OCI-M2 (cell line): ENCODE measurements around the gene DYNLT5.
"Not testable (repeated sequence)": the region's sequence is repeated elsewhere in the genome, so short reads cannot be mapped to it uniquely, and the experiment has no call there.

ENCODE experiments used
- DNase-seq: peaks from one replicate; lab custom pipeline; 2025; ENCODE audit not compliant: unreplicated experiment; lab: John Stamatoyannopoulos, UW

The DYNLT5 gene

DNA sequence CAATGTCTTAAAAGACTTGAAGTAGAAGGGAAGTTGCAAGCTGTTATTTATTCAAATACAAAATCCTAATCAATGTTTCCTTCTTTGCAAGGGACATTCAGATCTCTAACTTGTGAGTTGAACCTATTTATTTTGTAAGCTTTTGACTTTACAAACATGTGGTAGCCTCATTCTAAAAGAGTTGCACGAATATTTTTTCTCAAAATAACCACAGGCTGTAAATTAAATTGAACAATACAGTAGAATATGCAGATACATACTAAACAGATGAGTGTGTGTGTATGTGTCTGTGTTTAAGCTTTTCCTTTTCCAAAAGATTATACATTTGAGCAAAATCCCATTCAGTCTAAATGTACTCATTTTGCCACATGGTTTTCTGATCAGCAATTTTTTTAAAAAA lies 4.8 kb upstream of the DYNLT5 start:
- no peak for DNase-seq

DNA sequence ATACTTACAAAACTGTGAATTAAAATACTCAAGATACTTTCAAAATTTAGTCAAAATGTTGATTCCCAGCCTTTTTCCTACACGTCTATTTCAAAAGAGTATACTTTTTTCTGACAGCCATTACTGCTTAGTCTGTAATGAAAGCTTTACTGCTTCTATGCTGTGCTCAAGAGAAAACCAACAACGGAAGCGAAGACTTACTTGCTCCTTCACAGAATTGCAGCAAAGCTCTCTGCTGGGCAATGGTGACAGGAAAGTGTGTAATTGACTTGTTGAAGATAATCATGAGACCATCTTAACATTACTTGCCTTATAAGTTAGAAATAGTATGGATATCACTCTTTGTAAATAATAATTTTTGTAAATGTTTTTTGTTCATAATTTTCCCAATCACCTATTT lies 1.7 kb upstream of the DYNLT5 start:
- no peak for DNase-seq

DNA sequence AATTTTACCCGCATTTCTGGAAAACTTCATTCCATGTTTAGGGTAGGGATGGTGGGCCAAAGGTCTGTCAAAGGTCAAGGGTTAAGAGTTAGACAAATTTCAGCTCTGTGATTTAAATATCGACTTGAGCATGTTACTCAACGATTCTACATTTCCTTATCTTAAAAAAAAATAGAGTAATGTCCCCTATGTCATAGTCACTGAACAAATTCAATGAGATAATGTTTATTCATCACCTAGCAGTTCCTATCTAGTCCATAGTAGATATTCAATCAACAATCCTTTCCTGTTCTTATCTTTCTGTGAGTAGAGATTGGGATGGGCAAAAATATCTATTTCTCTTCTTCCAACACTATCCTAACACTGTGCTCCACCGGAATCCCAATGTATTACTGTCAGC lies 1.1 kb upstream of the DYNLT5 start:
- no peak for DNase-seq

DNA sequence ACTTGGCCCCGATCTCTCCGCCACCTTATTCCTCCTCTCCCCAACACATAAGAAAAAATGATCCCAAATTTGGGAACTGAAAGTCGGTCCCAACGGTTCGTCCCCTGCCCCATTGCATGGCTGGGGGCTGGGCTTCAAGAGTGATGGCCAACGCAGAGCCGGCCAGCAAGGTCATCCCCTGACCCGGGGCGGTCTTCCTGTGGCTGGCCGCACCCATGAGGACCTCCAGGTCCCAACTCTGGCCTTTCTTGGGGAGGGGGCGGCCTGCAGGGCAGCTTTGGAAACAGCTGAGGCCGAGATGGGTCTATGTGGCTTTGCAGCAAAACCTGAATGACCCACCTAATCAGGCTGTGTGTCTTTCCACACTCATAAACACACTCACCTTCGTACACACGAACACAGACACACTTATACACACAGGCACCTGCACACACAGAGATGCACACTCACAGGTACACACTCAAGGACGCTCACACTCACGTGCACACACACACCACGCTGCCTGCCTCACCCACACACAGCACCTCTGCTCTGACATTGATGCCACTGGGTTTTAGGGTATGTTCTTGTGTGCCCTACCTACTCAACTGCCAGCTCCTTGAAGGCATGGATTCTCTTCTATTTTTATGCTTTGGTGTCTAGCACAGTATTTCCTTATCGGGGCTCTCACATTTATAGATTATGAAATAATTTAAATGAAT lies 562 bp downstream of the DYNLT5 start:
- no peak for DNase-seq

DNA sequence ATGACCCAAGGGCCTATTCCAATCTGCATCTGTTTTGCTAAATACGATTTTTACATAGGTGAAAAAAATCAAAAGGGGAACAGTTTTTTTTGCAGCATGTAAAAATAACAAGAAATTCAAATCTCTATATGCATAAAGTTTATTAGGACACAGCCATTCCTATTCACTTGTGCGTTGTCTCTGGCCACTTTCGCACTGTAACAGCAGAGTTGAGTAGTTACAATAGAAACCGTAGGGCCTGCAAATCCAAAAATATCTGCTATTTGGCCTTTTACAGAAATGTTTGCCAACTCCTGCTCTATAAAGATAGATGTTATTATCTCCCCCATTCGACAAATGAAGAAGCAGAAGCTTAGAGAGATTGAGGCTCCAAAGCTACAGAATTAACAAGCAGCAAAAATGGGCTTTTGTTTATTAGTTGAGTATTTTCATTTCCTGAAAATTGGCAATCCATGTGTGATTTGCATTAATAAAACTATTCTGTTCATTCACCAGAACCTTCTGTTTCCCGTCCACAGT lies 5.5 kb downstream of the DYNLT5 start:
- peak; percentile 38 for DNase-seq

DNA sequence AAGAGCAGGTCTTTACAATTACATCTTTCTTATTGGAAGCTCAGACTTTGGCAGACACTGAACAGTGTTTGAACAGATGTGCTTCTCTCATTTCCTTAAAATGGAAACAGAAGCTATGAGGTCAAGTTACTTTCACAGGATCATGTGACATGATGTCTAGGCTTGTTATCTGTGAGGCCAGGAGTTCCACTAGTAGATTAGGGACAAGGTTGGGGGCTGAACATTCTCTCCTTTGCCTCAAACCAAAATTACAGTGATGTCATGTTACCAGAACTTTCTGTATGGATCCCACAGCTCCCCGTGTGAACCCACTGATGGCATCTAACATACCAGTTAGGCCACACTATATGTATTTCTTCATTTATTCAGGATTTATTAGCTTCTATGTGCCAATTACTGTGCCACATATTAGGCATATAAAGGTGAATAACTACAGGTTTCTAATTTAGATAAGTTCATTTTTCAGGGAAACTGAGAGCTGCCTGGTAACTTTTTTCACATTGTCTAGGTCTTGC lies 6.0 kb downstream of the DYNLT5 start:
- DNase-seq = no peak

DNA sequence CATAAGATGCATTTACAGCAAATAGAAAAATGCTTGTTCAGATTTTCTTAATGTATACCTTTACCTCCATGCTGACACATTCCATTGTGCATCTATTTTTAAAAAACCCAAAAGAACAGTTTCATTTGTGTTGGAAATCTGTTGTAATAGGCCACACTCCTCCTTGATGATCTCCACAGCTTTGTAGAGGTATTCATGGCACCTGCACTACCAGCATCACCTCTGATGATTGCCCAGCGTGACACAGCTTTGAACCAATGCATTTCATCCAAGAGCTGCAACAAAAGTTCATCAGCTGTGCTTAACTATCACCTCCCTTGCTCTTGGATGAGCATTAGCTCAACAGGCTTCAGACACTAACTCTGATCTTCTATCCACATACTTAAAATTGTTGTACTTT lies 8.2 kb downstream of the DYNLT5 start:
- no peak for DNase-seq

DNA sequence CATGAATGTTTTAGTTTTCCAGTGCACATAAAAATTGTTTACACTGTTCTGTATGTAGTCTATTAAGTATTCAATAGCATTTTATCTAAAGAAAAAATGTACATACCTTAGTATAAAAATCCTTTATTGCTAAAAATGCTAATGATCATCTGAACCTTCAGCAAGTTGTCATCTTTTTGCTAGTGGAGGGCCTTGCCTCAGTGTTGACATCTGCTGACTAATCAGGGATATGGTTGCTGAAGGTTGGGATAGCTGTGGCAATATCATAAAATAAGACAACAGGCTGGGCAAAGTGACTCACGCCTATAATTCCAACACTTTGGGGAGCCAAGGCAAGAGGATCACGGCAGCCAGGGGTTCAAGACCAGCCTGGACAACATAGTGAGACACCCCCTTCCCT lies 9.0 kb downstream of the DYNLT5 start:
- no peak for DNase-seq

DNA sequence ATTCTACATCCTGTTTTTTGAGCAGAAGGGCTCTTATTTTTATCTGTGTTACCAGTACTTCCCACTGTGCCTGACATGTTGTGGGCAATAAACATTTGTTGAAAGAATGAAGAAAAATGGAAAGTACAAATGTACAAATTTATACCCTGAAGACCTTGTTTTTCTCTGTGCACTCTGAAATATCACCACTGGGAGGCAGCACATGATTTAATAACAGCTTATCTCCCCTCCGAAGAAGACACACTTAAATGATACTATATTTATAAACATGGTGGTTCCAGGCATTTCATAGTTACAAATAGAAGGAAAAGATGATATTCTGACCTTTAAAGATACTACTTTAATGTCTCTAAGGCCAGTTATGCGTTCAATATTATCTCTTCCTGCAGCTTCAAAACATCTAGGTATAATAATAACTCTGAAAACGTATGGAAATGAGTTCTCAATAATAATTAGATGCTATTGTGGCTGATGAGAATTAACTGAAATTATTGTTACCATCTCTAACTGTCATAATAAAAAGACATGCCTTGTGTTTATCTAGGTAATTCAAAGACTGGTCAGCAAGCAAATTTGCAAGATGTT lies 12.8 kb downstream of the DYNLT5 start:
- DNase-seq = no peak

DNA sequence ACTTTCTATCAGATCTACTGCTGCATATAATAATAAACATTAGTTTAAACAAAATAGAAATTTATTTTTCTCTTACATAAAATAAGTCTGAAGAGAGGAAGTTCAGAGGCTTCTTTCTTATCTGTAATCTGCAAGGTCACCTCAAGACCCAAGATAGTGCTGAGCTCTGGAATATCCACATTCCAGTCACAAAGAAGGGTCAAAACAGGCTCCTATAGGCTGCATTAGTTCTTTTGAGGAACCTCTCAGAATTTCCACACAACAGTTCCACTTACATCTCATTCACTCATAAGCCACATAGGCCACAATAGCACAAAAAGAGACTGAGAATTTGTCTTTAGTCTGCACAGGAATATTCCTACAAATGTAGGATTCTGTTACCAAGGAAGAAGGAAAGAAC lies 15.4 kb downstream of the DYNLT5 start:
- no peak for DNase-seq

DNA sequence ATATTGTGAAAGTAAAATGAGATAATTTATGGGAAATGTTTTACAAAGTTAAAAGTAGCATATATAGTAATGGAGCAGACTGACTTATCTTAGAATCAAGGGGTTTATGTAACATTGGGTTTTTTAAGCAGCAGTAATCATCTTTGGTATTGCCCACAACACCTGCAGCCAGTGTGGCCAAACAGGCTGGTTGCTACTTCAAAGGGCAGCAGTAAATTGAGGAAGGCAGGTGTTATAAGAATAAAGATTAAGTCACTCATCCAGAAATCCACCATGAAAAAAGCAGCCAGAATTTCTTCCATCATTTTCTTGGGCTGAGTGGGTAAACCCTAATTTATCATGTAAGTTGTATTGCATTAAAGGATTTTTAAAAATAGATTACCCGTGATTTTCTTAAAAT lies 16.7 kb downstream of the DYNLT5 start:
- DNase-seq = no peak

DNA sequence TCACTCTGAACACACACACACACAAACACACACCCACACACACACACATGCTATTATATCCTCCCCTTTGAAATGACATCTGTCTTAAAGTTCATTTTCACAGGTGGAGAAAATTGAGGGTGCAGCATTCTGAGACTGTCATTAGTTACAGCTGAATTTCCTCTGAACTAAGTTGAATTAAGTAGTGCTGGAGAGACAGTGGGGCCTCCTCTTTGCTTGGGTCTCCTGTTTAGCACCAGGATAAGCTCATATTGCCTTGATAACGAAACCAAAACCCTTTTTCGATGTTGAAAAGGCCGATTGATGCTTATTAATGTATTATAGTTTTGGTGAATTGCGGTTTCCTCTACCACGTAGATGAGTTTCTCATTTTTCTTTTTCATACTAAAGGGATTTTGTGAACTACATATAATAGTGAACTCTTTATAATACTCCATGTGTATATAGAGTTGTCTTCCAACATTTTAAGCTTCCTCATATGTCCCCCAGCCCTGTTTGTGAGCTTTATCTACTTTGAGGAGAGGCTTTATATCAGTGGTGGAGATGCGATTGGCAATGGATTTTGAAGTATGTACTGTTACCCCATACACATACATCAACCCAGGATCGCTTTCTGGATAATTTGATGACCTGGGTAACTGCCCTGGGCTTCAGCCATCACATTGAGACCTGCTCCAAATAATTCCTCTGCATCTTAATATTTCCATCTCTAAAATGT lies 17.4 kb downstream of the DYNLT5 start:
- DNase-seq = no peak

DNA sequence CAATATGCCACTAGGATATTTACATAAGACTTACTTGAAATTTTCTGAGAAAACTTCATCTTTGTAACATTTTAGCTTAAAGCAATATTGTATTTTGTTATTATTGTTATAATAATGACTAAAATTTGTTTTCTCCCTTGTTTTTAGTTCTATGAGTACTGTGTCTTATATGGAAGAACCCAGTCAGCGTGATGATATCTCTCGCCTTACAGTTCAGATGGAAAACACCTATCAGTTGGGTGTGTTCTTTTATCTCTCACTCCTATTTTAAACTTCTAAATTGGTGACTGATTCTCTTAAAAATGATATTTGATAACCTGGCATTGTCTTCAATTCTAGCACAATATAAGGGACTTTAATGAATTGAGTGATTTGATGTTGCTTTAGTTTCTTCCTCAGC lies 18.0 kb downstream of the DYNLT5 start:
- no peak for DNase-seq

DNA sequence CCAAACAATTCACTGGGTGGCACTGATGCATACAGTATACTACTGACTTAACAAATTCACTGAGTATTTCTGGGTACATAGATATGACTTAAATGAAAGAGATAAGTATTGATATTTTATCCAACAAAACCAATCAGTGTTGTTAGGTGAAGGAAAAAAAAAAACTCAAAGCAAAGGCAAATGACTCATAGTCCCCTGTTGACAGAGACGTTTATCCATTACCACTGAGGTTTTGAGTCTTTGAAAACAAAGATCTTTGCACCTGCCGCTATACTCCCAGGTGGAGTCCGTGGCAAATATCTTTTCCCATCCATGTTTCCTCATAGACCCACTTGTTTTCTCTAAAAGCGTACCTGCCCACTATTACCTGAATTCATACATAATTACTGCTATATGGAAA lies 18.4 kb downstream of the DYNLT5 start:
- no peak for DNase-seq

DNA sequence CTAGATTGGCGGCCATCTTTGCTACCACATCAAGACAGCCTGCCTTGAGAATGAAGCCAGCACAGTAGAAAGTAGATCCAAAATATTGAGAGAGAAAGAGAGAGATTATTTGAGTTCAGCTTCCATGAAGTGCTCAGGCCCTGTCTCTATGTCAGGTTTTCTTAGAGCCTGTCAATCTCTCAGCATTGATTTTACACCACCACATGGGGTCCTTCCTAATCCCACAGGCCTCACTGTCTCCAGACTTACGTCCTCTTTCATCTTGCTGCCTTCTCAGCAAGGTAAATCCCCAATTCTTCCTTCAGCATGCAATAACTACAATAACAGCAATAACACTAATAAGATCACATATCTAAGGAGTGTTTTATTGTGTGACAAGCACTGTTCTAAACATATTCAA lies 21.0 kb downstream of the DYNLT5 start:
- DNase-seq = no peak

DNA sequence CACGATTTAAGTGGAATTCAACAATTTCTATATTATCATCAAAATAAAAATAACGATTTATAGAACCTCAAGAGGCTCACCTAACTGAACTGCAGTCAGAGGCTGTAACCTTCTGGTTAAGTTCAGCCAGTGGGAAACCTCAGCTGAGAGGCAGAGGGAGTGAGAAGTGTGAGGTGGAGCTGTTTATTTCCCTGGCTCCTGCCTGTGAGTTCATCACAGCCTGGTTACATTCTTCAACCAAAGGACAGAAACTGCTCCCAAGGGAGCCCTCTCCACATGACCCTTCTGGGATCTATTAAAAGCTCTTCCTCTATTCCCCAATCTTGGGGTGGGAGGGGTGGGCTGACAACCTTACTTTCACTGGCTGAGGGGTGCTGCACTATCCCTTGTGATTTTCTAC lies 22.2 kb downstream of the DYNLT5 start:
- no peak for DNase-seq

DNA sequence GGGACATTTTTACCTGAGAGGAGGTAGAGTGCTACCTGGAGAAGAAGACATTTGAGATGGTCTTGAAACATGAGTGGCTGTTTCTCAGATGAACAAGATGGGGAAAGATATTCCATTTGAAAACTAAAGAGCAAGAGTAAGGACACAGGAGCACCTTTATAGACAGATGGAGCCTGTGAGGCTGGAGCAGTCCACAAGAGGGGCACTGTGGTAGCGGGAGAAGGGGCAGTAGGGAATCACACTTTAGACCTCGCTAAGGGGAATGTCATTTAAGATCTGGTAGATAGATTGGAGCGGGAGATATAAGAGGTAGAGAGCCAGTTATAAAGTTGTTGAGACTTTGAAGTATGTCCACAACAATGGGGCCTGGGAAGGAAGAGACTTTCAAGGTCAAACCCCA lies 23.4 kb downstream of the DYNLT5 start:
- no peak for DNase-seq

DNA sequence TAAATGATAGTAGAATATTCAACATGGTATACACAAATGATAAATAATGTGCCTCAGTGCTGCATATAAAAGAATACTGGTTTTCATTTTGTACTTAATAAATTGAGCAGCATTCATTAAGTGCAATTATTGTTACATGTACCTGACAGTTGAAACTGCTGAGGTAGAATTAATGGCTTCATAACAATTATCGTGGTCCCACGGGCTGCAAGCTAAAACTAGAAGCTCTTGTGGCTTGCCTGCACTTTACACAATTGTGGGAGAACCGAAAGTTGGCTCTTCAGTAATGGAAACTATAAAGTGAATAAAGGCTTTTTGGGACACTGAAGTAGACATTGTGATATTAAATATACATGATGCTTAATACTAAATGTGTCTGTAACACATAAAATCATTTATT lies 25.6 kb downstream of the DYNLT5 start:
- DNase-seq = no peak

DNA sequence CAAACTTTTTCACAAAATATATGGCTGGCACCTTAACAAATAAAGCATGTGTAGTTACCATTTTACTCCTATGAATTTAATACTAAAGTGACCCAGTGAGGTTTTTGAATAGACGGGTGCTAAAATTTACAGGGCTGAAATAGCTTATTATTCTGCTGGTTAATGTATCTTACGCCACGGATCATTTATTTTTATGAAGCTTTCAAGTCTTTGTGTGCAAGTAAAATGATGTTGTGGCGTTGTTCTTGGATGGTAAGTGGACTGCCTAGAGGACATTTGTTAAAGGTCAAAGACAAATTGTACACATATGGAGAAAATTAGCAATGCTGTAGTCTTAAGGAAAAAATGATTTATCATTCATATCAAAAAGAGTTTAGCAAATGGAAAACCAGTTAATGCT lies 26.0 kb downstream of the DYNLT5 start:
- DNase-seq = no peak

DNA sequence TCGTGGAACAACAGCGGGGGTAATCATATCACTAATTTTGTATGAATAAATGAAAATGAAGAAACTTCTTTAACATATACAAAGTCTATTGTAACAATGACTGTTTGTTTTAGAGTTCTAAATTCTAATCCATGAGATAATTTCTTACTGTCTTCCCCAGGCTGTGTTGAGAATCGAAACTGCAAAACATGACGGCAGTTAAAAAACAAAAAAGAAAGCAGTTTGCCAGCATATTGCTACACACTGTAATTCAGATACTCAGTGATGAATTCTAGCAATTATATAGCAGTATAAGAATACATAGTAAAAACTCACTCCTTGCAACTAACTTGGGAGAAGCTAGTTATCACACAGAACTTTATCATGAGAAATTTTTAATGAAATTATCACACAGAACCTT lies 26.7 kb downstream of the DYNLT5 start:
- no peak for DNase-seq

DNA sequence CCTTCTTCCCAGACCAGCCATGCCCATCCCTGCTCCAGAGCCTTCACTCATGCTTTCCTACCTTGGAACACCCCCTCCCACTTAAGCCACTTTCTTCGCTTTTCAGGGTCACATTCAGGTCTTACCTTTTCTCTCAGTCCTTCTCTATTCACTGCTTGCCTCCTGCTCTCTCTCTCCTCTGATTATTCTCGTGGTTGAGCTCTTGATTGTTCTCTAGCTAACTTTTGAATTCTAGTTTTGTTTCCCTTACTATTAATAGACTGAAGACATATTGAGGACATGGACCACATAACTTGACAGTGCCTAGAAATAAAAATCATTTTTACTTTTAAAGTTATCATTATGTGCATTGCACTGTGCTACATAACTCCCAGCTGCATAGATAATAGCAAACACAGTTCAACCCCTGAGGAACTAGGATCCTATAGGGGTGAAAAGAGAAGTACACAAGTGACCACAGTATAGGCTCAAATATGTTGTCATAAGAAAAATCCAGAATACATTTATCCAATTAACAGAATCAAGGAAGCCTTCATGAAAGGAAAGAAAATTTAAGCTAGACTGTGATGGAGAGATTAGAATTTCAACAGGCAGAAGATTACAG lies 27.3 kb downstream of the DYNLT5 start:
- no peak for DNase-seq

DNA sequence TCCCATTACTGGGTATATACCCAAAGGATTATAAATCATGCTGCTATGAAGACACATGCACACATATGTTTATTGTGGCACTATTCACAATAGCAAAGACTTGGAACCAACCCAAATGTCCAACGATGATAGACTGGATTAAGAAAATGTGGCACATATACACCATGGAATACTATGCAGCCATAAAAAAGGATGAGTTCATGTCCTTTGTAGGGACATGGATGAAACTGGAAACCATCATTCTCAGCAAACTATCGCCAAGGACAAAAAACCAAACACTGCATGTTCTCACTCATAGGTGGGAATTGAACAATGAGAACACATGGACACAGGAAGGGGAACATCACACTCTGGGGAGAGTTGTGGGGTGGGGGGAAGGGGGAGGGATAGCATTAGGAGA lies 33.5 kb downstream of the DYNLT5 start:
- not testable (repeated sequence) for DNase-seq
